H1 (cell line): ENCODE measurements around the gene LSM5. TPM values are rescaled to one million over a fixed set of nuclear protein-coding genes. Genes with fewer than 3 reads are reported as not detected.

Source experiments
- CTCF ChIA-PET: fragments of 300-600 bp; sonication (Branson Sonifier 250); formaldehyde crosslinking; loops from one replicate; lab custom pipeline; 2021; ENCODE audit not compliant: partially characterized antibody; lab: Charles Lee
- POLR2A ChIA-PET: fragments of 300-600 bp; sonication (Branson Sonifier 250); formaldehyde crosslinking; loops from one replicate; lab custom pipeline; 2021; ENCODE audit warnings: inconsistent platforms; ENCODE audit not compliant: partially characterized antibody; lab: Charles Lee
- DNase-seq, 2 experiments: peaks; one replicate each; pipeline versions ENCODE4 v3.0.0 to v3.0.0-alpha.2; 2010 to 2022; ENCODE audit warnings: low spot score in 2 of 2, low read depth in 1 of 2, mixed read lengths in 1 of 2
- FAIRE-seq: peaks from 2 replicates; lab custom pipeline; 2011; peaks lifted over from hg19 to GRCh38; lab: Jason Lieb, UNC
- H2AFZ ChIP-seq: 2 replicates; pipeline ENCODE4 v1.8.1; 2012; ENCODE audit warnings: low read length, inconsistent platforms
- H2AK5ac ChIP-seq: 2 replicates; pipeline ENCODE4 v1.6.1; 2013; ENCODE audit warnings: low read depth, low read length
- H2BK120ac ChIP-seq: replicated peaks from 2 replicates; pipeline ENCODE3; 2013; ENCODE audit warnings: low read depth, low read length, inconsistent platforms
- H2BK12ac ChIP-seq: 2 replicates; pipeline ENCODE4 v1.6.1; 2013; ENCODE audit warnings: low read depth, low read length
- H2BK15ac ChIP-seq: 2 replicates; pipeline ENCODE4 v1.6.1; 2013; ENCODE audit warnings: low read length
- H2BK20ac ChIP-seq: 2 replicates; pipeline ENCODE4 v1.6.1; 2013; ENCODE audit warnings: low read length
- H2BK5ac ChIP-seq: 2 replicates; pipeline ENCODE4 v1.6.1; 2013; ENCODE audit warnings: low read depth, low read length
- H3K14ac ChIP-seq: 2 replicates; pipeline ENCODE4 v1.6.1; 2013; ENCODE audit warnings: inconsistent platforms; ENCODE audit not compliant: insufficient read length
- H3K18ac ChIP-seq: 2 replicates; pipeline ENCODE4 v1.6.1; 2013; ENCODE audit warnings: low read length; ENCODE audit errors: extremely low read depth
- H3K23ac ChIP-seq: 2 replicates; pipeline ENCODE4 v1.6.1; 2013; ENCODE audit warnings: inconsistent platforms; ENCODE audit not compliant: insufficient read length
- H3K23me2 ChIP-seq: 2 replicates; pipeline ENCODE4 v1.6.1; 2013; ENCODE audit warnings: low read depth, low read length
- H3K27ac ChIP-seq: 2 replicates; pipeline ENCODE4 v1.6.1; 2011; ENCODE audit warnings: low read depth, low read length, inconsistent platforms
- H3K27me3 ChIP-seq, 4 experiments: replicated peaks in 1 of 4; 1 replicate in 1 of 4; 2 replicates in 3 of 4; pipeline versions ENCODE4 v1.6.1 to v1.8.1; 2011 to 2013; ENCODE audit warnings: low read length in 3 of 4, mild to moderate bottlenecking in 3 of 4, inconsistent platforms in 2 of 4, mixed read lengths in 2 of 4, moderate library complexity in 1 of 4; ENCODE audit not compliant: control insufficient read depth in 3 of 4, insufficient read depth in 3 of 4; ENCODE audit errors: extremely low read depth in 1 of 4
- H3K36me3 ChIP-seq, 4 experiments: 2 replicates each; pipeline versions ENCODE4 v1.6.1 to v1.8.1; 2011 to 2013; ENCODE audit warnings: mild to moderate bottlenecking in 4 of 4, low read length in 3 of 4, moderate library complexity in 2 of 4, control low read depth in 1 of 4, inconsistent platforms in 1 of 4; ENCODE audit not compliant: insufficient read depth in 4 of 4, control insufficient read depth in 2 of 4
- H3K4ac ChIP-seq: replicated peaks from 2 replicates; pipeline ENCODE3; 2013; ENCODE audit warnings: low read length, low read depth, mixed read lengths, inconsistent platforms; ENCODE audit not compliant: insufficient read length
- H3K4me1 ChIP-seq, 4 experiments: replicated peaks in 1 of 4; 1 replicate in 1 of 4; 2 replicates in 3 of 4; pipeline versions ENCODE4 v1.6.1 to v1.8.1; 2011 to 2013; ENCODE audit warnings: low read length in 3 of 4, inconsistent platforms in 2 of 4, mixed read lengths in 1 of 4; ENCODE audit not compliant: insufficient read depth in 4 of 4, control insufficient read depth in 3 of 4
- H3K4me2 ChIP-seq, 2 experiments: 2 replicates each; pipeline versions ENCODE4 v1.6.1 to v1.8.1; 2011 to 2013; ENCODE audit warnings: low read depth in 2 of 2, low read length in 2 of 2, control low read depth in 1 of 2, inconsistent platforms in 1 of 2, mild to moderate bottlenecking in 1 of 2; ENCODE audit not compliant: insufficient read depth in 1 of 2
- H3K4me3 ChIP-seq, 4 experiments: fragments of 200-600, 300-600 bp in 1 of 4; sonication (generic), shearing (Covaris generic), sonication (Bioruptor Twin) in 1 of 4; 2 replicates each; pipeline versions ENCODE4 v1.5.1 to v1.8.1; 2011 to 2016; ENCODE audit warnings: low read length in 4 of 4, low read depth in 3 of 4, control low read depth in 2 of 4, inconsistent platforms in 2 of 4, mild to moderate bottlenecking in 2 of 4, mixed read lengths in 1 of 4, moderate library complexity in 1 of 4; ENCODE audit not compliant: insufficient read depth in 2 of 4; ENCODE audit errors: extremely low read depth in 1 of 4
- H3K56ac ChIP-seq: replicated peaks from 2 replicates; pipeline ENCODE3; 2013; ENCODE audit warnings: low read depth, mild to moderate bottlenecking, mixed read lengths, low read length, inconsistent platforms; ENCODE audit not compliant: insufficient read length
- H3K79me1 ChIP-seq: 2 replicates; pipeline ENCODE4 v1.6.1; 2013; ENCODE audit warnings: low read depth, low read length, control low read depth
- H3K79me2 ChIP-seq, 2 experiments: 2 replicates each; pipeline versions ENCODE4 v1.6.1 to v1.8.1; 2012 to 2013; ENCODE audit warnings: low read length in 2 of 2, mild to moderate bottlenecking in 2 of 2, inconsistent platforms in 1 of 2; ENCODE audit not compliant: insufficient read depth in 2 of 2, control insufficient read depth in 1 of 2
- H3K9ac ChIP-seq, 4 experiments: replicated peaks in 1 of 4; 1 replicate in 1 of 4; 2 replicates in 3 of 4; pipeline versions ENCODE4 v1.6.1 to v1.8.1; 2011 to 2013; ENCODE audit warnings: low read depth in 3 of 4, low read length in 3 of 4, control low read depth in 2 of 4, mild to moderate bottlenecking in 2 of 4, moderate library complexity in 2 of 4, inconsistent platforms in 1 of 4; ENCODE audit errors: extremely low read depth in 1 of 4
- H3K9me3 ChIP-seq, 2 experiments: 2 replicates each; pipeline versions ENCODE4 v1.6.1 to v1.8.1; 2012 to 2013; ENCODE audit warnings: mild to moderate bottlenecking in 2 of 2, moderate library complexity in 2 of 2, control low read depth in 1 of 2, inconsistent platforms in 1 of 2, low read depth in 1 of 2, low read length in 1 of 2, mixed read lengths in 1 of 2; ENCODE audit not compliant: insufficient read depth in 2 of 2
- H4K20me1 ChIP-seq, 2 experiments: replicated peaks in 1 of 2; 2 replicates each; pipeline versions ENCODE3 to v1.8.1; 2011 to 2013; ENCODE audit warnings: inconsistent platforms in 2 of 2, low read length in 2 of 2, mild to moderate bottlenecking in 1 of 2; ENCODE audit not compliant: insufficient read depth in 2 of 2, control insufficient read depth in 1 of 2
- H4K5ac ChIP-seq: 2 replicates; pipeline ENCODE4 v1.6.1; 2013; ENCODE audit warnings: low read length, low read depth, mixed read lengths, inconsistent platforms; ENCODE audit not compliant: insufficient read length
- H4K8ac ChIP-seq: 2 replicates; pipeline ENCODE4 v1.8.0; 2013; ENCODE audit warnings: mild to moderate bottlenecking, moderate library complexity, low read length, inconsistent platforms; ENCODE audit not compliant: insufficient read depth; ENCODE audit errors: extremely low read depth
- H4K91ac ChIP-seq: replicated peaks from 2 replicates; pipeline ENCODE3; 2013; ENCODE audit warnings: low read length, mixed read lengths, inconsistent platforms; ENCODE audit not compliant: insufficient read length
- BCL11A ChIP-seq, 2 experiments: IDR thresholded peaks; one replicate each; pipeline ENCODE4 v1.6.1; 2011; ENCODE audit warnings: low read depth in 2 of 2, low read length in 2 of 2, mild to moderate bottlenecking in 2 of 2
- CBX5 ChIP-seq: fragments of 300-800, 300-1000 bp; sonication (generic); IDR thresholded peaks from 2 replicates; pipeline ENCODE4 v1.7.1; 2016; ENCODE audit warnings: antibody characterized with exemption, low read length, low read depth
- CHD2 ChIP-seq: IDR thresholded peaks from 2 replicates; pipeline ENCODE4 v1.6.1; 2012; ENCODE audit warnings: low read length, improper control_type of control experiment
- EGR1 ChIP-seq: IDR thresholded peaks from 2 replicates; pipeline ENCODE4 v1.6.1; 2011; ENCODE audit warnings: low read depth, low read length, borderline replicate concordance
- HDAC2 ChIP-seq, 2 experiments: fragments of 300-600 bp in 1 of 2; sonication (generic) in 1 of 2; IDR thresholded peaks; 2 replicates each; pipeline ENCODE4 v1.6.1; 2011 to 2012; ENCODE audit warnings: low read depth in 2 of 2, low read length in 2 of 2, mild to moderate bottlenecking in 2 of 2, moderate library complexity in 2 of 2, borderline replicate concordance in 1 of 2, inconsistent platforms in 1 of 2
- KDM1A ChIP-seq: fragments of 200-600, 300-600 bp; sonication (generic); IDR thresholded peaks from 2 replicates; pipeline ENCODE4 v1.7.1; 2016; ENCODE audit warnings: mild to moderate bottlenecking, low read length, borderline replicate concordance
- MAFK ChIP-seq: IDR thresholded peaks from 2 replicates; pipeline ENCODE4 v1.6.1; 2012; ENCODE audit warnings: low read depth, mild to moderate bottlenecking, improper control_type of control experiment, low read length
- RBBP5 ChIP-seq: IDR thresholded peaks from 2 replicates; pipeline ENCODE4 v1.7.1; 2012; ENCODE audit warnings: low read depth, mild to moderate bottlenecking, inconsistent platforms, low read length, moderate library complexity, borderline replicate concordance
- SIRT6 ChIP-seq: IDR thresholded peaks from one replicate; pipeline ENCODE4 v1.7.1; 2012; ENCODE audit warnings: low read length, inconsistent platforms
- SIX5 ChIP-seq: IDR thresholded peaks from 2 replicates; pipeline ENCODE4 v1.6.1; 2011; ENCODE audit warnings: mild to moderate bottlenecking, low read depth, low read length
- SRF ChIP-seq: IDR thresholded peaks from 2 replicates; pipeline ENCODE4 v1.6.1; 2011; ENCODE audit warnings: mild to moderate bottlenecking, low read depth, low read length, moderate library complexity
- TAF1 ChIP-seq: IDR thresholded peaks from 2 replicates; pipeline ENCODE4 v1.6.1; 2011; ENCODE audit warnings: mild to moderate bottlenecking, low read depth, low read length
- TCF12 ChIP-seq: IDR thresholded peaks from 2 replicates; pipeline ENCODE4 v1.6.1; 2011; ENCODE audit warnings: low read depth, mild to moderate bottlenecking, low read length
- polyA plus RNA-seq, 7 experiments: library from polyadenylated mRNA; depleted of rRNA in 3 of 7; stranded (reverse) in 5 of 7; unstranded in 2 of 7; fragments of >200 nt in 5 of 7; fragments of 200-250 nt in 2 of 7; gene quantifications; 1 replicate in 5 of 7; 2 replicates in 1 of 7; 4 replicates in 1 of 7; pipeline versions ENCODE4 v1.2.1 to v1.2.3, GENCODE V29; 2011 to 2013; ENCODE audit warnings: missing spikeins in 2 of 7, mixed read lengths in 2 of 7
- total RNA-seq: library from RNA; stranded (reverse); fragmentation: NEBNext Ultra II Directional; extraction: Animal tissue kit (Norgen Biotek cat#: 25700); gene quantifications from 2 replicates; pipeline ENCODE4 v1.2.1, GENCODE V29; 2021

LSM5 gene
- total and polyA plus RNA-seq, 2 of the 8 experiments (the other 6 are each of a cell fraction or from before 2014, with no cell fraction given): 58.9 to 103 TPM

- Histone ChIP-seq H3K4ac (no peak overlapping the region), H3K27ac (no peak overlapping the region), H4K20me1 (no peaks in the 10 kb centered on the region), H2AFZ (no peak overlapping the region), H2AK5ac (no peak overlapping the region), H4K8ac (no peak overlapping the region), H3K4me1 (no peaks in the 10 kb centered on the region), H3K36me3 (no peaks in the 10 kb centered on the region), H3K27me3 (no peaks in the 10 kb centered on the region), H3K18ac (no peak overlapping the region), H2BK12ac (no peak overlapping the region), H2BK120ac (no peak overlapping the region), H4K5ac (no peak overlapping the region), H4K91ac (no peak overlapping the region), H3K23me2 (no peaks in the 10 kb centered on the region), H3K23ac (no peak overlapping the region), H3K4me2 (no peak overlapping the region), H2BK5ac (no peak overlapping the region), H3K79me1 (no peaks in the 10 kb centered on the region), H3K14ac (no peak overlapping the region), H3K79me2 (no peaks in the 10 kb centered on the region)
- CTCF ChIA-PET: no interaction called here
- POLR2A ChIA-PET: interaction anchor here (1.7 kb wide), 1 partner anchor 10 kb away, joined by 3 read pairs; no protein-coding TSS in a partner anchor
- FAIRE-seq: no peak
- TF ChIP-seq MAFK (no peak), HDAC2 (IDR thresholded peaks at IDR 0.05; ENCODE audit: borderline replicate concordance in 1 of 2, low read depth in 2 of 2, low read length in 2 of 2) (no peak), SIX5 (no peak), CBX5 (no peak), TAF1 (no peak), EGR1 (no peak), RBBP5 (no peak), KDM1A (no peak), SIRT6 (no peak), BCL11A (IDR thresholded peaks at IDR 0.05; ENCODE audit: low read depth in 2 of 2, low read length in 2 of 2) (no peak), SRF (no peak), TCF12 (no peak), CHD2 (no peak)
- TF ChIP-seq, all 59 proteins: peak for 0
- H3K56ac ChIP-seq: no peak overlapping the region
- H2BK15ac ChIP-seq: no peak overlapping the region
- no peaks in the 10 kb centered on the region for H3K9me3 ChIP-seq
- no peak overlapping the region for H3K4me3 ChIP-seq
- no peak overlapping the region for H3K9ac ChIP-seq
- peak in 1 of 2 experiments; percentile 14 for DNase-seq
- no peak overlapping the region for H2BK20ac ChIP-seq
Observed at GRCh38 chr7:32462451-32462850, 27.7 kb downstream of the LSM5 start.
